Transverse colon (tissue), 3 donors: ENCODE data around the gene AMIGO1.

ENCODE experiments used
- CTCF ChIP-seq, 5 experiments: fragments of 200-600 bp in 3 of 5; fragments of 450-650 bp in 2 of 5; sonication (generic) in 3 of 5; IDR thresholded peaks; 1 replicate in 2 of 5; 2 replicates in 3 of 5; pipeline ENCODE4 v1.5.1; 2016 to 2017; ENCODE audit warnings: antibody characterized with exemption in 5 of 5, inconsistent platforms in 3 of 5, mild to moderate bottlenecking in 2 of 5, moderate library complexity in 1 of 5
- EP300 ChIP-seq: sonication (generic); formaldehyde crosslinking; IDR thresholded peaks from one replicate; pipeline ENCODE4 v1.6.1; 2017; ENCODE audit warnings: antibody characterized with exemption, low read depth
- POLR2A ChIP-seq: fragments of 450-650 bp; IDR thresholded peaks from one replicate; pipeline ENCODE4 v1.6.1; 2016; ENCODE audit warnings: antibody characterized with exemption, mild to moderate bottlenecking, moderate library complexity

- TF ChIP-seq CTCF (IDR thresholded peaks at IDR 0.05) (no peak), EP300 (no peak), POLR2A (no peak)
Observed at GRCh38 chr1:109543988-109544735, 34.6 kb upstream of the AMIGO1 start.
